GM12874 (cell line): ENCODE results near the gene FAM83F.

Experiments used
- CTCF ChIP-seq: IDR thresholded peaks from 2 replicates; pipeline ENCODE4 v1.5.1; 2011; ENCODE audit warnings: low read depth, mild to moderate bottlenecking, control low read depth, low read length, moderate library complexity; ENCODE audit not compliant: insufficient read depth

Gene FAM83F

GRCh38 chr22:40067639-40068038 is 72.9 kb downstream of the FAM83F start:
- TF ChIP-seq CTCF, result no peak

GRCh38 chr22:40070701-40071100 is 75.9 kb downstream of the FAM83F start:
- TF ChIP-seq CTCF, result no peak

- TF ChIP-seq CTCF, result no peak
Measured at GRCh38 chr22:40071720-40072119, 77.0 kb downstream of the FAM83F start.

GRCh38 chr22:40076702-40077645 is 82.2 kb downstream of the FAM83F start:
- TF ChIP-seq CTCF, result no peak

- TF ChIP-seq CTCF, result no peak
Measured at GRCh38 chr22:40077646-40078016, 82.9 kb downstream of the FAM83F start.

GRCh38 chr22:40081662-40082061 is 86.9 kb downstream of the FAM83F start:
- no peak for TF ChIP-seq CTCF

- TF ChIP-seq CTCF, result no peak
Measured at GRCh38 chr22:40082184-40082583, 87.4 kb downstream of the FAM83F start.
